ENCODE measurements around the gene TGIF2.
"Not testable (repeated sequence)": the region's sequence is repeated elsewhere in the genome, so short reads cannot be mapped to it uniquely, and the experiment has no call there.

The TGIF2 gene

DNA sequence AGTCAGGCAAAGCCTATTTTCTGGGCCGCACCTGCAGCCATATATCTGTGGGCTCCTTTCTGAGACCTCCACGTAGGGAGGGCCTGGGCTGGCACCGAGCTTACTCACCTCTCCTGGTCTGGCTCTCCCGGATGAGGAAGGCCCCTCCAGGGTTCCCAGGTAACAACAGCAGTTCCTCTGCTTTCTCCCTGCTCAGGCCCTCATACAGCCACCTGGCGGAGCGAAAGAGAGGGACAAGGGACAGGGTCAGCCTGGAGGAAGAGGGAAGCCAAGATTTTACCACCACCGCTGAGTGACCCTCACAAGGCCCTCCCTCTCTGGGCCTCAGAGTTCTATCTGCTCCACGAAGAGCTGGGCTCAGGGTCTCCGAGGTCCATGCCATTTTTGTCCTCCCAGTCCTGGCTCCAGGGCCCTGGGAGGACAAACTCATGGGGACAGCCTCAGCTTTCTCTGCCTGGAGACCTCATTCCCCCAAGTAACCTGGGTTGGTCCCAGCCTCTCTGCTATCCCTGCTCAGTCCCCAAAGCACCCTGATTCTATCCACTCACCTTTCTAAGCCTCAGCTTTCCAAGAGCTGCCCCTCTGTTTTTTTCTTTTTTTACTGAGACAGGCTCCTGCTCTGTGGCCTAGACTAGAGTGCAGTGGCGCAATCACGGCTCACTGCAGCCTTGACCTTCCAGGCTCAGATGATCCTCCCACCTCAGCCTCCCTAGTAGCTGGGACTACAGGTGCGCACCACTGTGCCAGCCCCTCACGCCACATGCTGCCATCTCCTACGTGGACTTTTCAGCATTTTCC is 59.3 kb downstream of the TGIF2 start:
- Histone ChIP-seq H3K9me2 (replicated peaks; ENCODE audit: insufficient read depth, low read length) (no peaks in the 10 kb centered on the region), H2AFZ (ENCODE audit: low read depth, low read length, severe bottlenecking) (no peak overlapping the region)

DNA sequence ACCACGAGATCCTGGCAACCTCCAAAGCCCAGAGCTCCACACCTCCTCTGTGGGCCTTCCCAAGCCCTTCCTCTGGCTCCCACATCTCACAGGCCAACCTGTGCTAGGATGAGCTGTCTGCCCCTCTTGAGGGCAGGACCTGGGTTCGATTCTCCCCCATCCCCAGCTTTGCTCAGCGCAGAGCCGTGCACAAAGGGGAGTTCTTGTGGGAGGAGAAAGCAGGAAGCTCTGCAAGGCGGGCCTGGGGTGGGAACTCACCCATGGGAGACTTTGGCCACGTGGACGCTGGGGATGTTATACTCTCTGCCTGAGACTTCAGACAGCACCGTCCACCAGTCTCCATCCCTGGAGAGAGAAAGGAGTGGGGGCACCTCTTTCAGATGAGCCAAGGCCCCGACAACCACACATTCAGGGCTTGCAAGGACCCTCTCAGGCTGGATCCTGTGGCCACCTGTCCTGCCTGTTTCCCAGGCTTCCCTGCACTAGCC is 59.9 kb downstream of the TGIF2 start:
- Histone ChIP-seq H3K79me2 (ENCODE audit: insufficient read depth, low read length) (no peaks in the 10 kb centered on the region), H3K27ac (ENCODE audit: low read depth, low read length) (no peak overlapping the region), H3K4me3 (ENCODE audit: insufficient read depth, low read length, poor library complexity, severe bottlenecking) (no peak overlapping the region), H3K4me2 (ENCODE audit: low read depth, low read length, poor library complexity, severe bottlenecking) (no peak overlapping the region), H3K9me3 (ENCODE audit: insufficient read depth, low read length) (no peaks in the 10 kb centered on the region), H3K9ac (ENCODE audit: low read length) (no peak overlapping the region), H3K9me2 (replicated peaks; ENCODE audit: insufficient read depth, low read length) (no peaks in the 10 kb centered on the region), H4K20me1 (ENCODE audit: low read depth, low read length) (no peaks in the 10 kb centered on the region), H3K36me3 (ENCODE audit: low read length) (no peaks in the 10 kb centered on the region), H3F3A (ENCODE audit: insufficient read depth) (no peaks in the 10 kb centered on the region), H3K27me3 (ENCODE audit: low read length) (no peaks in the 10 kb centered on the region), H2AFZ (ENCODE audit: low read depth, low read length, severe bottlenecking) (no peak overlapping the region)
- no peak for TF ChIP-seq EZH2phosphoT487 (conservative IDR thresholded peaks at IDR 0.05; ENCODE audit: low read length)
- TF ChIP-seq, protein P1, sequence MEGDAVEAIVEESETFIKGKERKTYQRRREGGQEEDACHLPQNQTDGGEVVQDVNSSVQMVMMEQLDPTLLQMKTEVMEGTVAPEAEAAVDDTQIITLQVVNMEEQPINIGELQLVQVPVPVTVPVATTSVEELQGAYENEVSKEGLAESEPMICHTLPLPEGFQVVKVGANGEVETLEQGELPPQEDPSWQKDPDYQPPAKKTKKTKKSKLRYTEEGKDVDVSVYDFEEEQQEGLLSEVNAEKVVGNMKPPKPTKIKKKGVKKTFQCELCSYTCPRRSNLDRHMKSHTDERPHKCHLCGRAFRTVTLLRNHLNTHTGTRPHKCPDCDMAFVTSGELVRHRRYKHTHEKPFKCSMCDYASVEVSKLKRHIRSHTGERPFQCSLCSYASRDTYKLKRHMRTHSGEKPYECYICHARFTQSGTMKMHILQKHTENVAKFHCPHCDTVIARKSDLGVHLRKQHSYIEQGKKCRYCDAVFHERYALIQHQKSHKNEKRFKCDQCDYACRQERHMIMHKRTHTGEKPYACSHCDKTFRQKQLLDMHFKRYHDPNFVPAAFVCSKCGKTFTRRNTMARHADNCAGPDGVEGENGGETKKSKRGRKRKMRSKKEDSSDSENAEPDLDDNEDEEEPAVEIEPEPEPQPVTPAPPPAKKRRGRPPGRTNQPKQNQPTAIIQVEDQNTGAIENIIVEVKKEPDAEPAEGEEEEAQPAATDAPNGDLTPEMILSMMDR (IDR thresholded peaks at IDR 0.05; ENCODE audit: insufficient read depth, low read length, poor library complexity, severe bottlenecking) = no peak

More for the DNA sequence above, 59.3 kb downstream of the TGIF2 start:
- no peak overlapping the region for H3K27ac ChIP-seq (ENCODE audit: low read depth, low read length)
- no peaks in the 10 kb centered on the region for H3K9me3 ChIP-seq (ENCODE audit: insufficient read depth, low read length)
- no peaks in the 10 kb centered on the region for H3K36me3 ChIP-seq (ENCODE audit: low read length)
- no peaks in the 10 kb centered on the region for H3K27me3 ChIP-seq (ENCODE audit: low read length)
- H3K4me2 ChIP-seq (ENCODE audit: low read depth, low read length, poor library complexity, severe bottlenecking) = no peak overlapping the region
- H4K20me1 ChIP-seq (ENCODE audit: low read depth, low read length) = no peaks in the 10 kb centered on the region
- TF ChIP-seq, protein P1 (IDR thresholded peaks at IDR 0.05; ENCODE audit: insufficient read depth, low read length, poor library complexity, severe bottlenecking) = no peak
- TF ChIP-seq EZH2phosphoT487 (conservative IDR thresholded peaks at IDR 0.05; ENCODE audit: low read length) = no peak
- no peaks in the 10 kb centered on the region for H3K79me2 ChIP-seq (ENCODE audit: insufficient read depth, low read length)
- no peak overlapping the region for H3K4me3 ChIP-seq (ENCODE audit: insufficient read depth, low read length, poor library complexity, severe bottlenecking)
- H3F3A ChIP-seq (ENCODE audit: insufficient read depth) = no peaks in the 10 kb centered on the region
- no peak overlapping the region for H3K9ac ChIP-seq (ENCODE audit: low read length)

DNA sequence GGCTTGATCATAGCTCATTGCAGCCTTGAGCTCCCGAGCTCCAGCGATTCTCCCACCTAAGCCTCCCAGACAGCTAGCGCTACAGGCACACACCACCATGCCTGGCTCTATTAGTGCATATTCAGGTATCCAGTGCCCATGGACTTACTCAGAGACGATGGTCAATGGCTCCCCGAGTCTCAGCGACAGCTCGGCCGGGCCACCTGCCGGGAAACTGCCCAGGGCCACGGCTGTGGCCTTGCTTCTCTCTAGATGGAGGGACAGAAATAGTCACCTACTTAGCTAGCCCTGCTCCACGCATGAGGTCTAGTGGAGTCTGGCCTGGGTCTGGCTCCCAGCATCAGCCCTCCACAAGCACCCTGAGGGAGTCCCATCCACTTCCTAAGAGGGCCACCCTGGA is 60.9 kb downstream of the TGIF2 start:
- no peak overlapping the region for H2AFZ ChIP-seq (ENCODE audit: low read depth, low read length, severe bottlenecking)
- no peaks in the 10 kb centered on the region for H3K27me3 ChIP-seq (ENCODE audit: low read length)
- H3K4me3 ChIP-seq (ENCODE audit: insufficient read depth, low read length, poor library complexity, severe bottlenecking) = no peak overlapping the region
- no peaks in the 10 kb centered on the region for H3K36me3 ChIP-seq (ENCODE audit: low read length)
- H3F3A ChIP-seq (ENCODE audit: insufficient read depth) = no peaks in the 10 kb centered on the region
- no peak overlapping the region for H3K27ac ChIP-seq (ENCODE audit: low read depth, low read length)
- TF ChIP-seq, protein P1 (IDR thresholded peaks at IDR 0.05; ENCODE audit: insufficient read depth, low read length, poor library complexity, severe bottlenecking) = no peak
- TF ChIP-seq EZH2phosphoT487 (conservative IDR thresholded peaks at IDR 0.05; ENCODE audit: low read length) = no peak
- H3K9me3 ChIP-seq (ENCODE audit: insufficient read depth, low read length) = no peaks in the 10 kb centered on the region
- H3K79me2 ChIP-seq (ENCODE audit: insufficient read depth, low read length) = no peaks in the 10 kb centered on the region
- no peaks in the 10 kb centered on the region for H4K20me1 ChIP-seq (ENCODE audit: low read depth, low read length)
- H3K4me2 ChIP-seq (ENCODE audit: low read depth, low read length, poor library complexity, severe bottlenecking) = no peak overlapping the region
- no peak overlapping the region for H3K9ac ChIP-seq (ENCODE audit: low read length)
- no peaks in the 10 kb centered on the region for H3K9me2 ChIP-seq (replicated peaks; ENCODE audit: insufficient read depth, low read length)

GRCh38 chr20:36638876-36639400 is 65.5 kb downstream of the TGIF2 start:
- not testable (repeated sequence) for H3F3A ChIP-seq (ENCODE audit: insufficient read depth); H3K36me3 ChIP-seq (ENCODE audit: low read length); H3K9me3 ChIP-seq (ENCODE audit: insufficient read depth, low read length); H3K4me3 ChIP-seq (ENCODE audit: insufficient read depth, low read length, poor library complexity, severe bottlenecking); H3K79me2 ChIP-seq (ENCODE audit: insufficient read depth, low read length); H3K4me2 ChIP-seq (ENCODE audit: low read depth, low read length, poor library complexity, severe bottlenecking); H3K9me2 ChIP-seq (replicated peaks; ENCODE audit: insufficient read depth, low read length); H4K20me1 ChIP-seq (ENCODE audit: low read depth, low read length); H2AFZ ChIP-seq (ENCODE audit: low read depth, low read length, severe bottlenecking); H3K9ac ChIP-seq (ENCODE audit: low read length); H3K27ac ChIP-seq (ENCODE audit: low read depth, low read length); H3K27me3 ChIP-seq (ENCODE audit: low read length)

All from SU-DHL-6 (cell line).